PFSK-1 (cell line): ENCODE measurements around the gene C16orf95.

Source experiments
- FOXP2 ChIP-seq: optimal IDR thresholded peaks from 2 replicates; pipeline ENCODE3; 2011; ENCODE audit warnings: borderline replicate concordance, control low read depth, inconsistent platforms; ENCODE audit not compliant: insufficient read depth; ENCODE audit errors: extremely low read length, extremely low read depth
- POLR2AphosphoS5 ChIP-seq: IDR thresholded peaks from 2 replicates; pipeline ENCODE4 v1.6.1; 2012; ENCODE audit warnings: low read depth, mild to moderate bottlenecking, control low read depth, low read length, moderate library complexity
- SIN3A ChIP-seq: IDR thresholded peaks from 2 replicates; pipeline ENCODE4 v1.6.1; 2012; ENCODE audit warnings: mild to moderate bottlenecking, low read length, moderate library complexity, borderline replicate concordance; ENCODE audit not compliant: insufficient read depth
- TAF1 ChIP-seq: IDR thresholded peaks from 2 replicates; pipeline ENCODE4 v1.6.1; 2012; ENCODE audit warnings: low read length, control low read depth, borderline replicate concordance; ENCODE audit not compliant: insufficient read depth
- TF ChIP-seq, protein P1 (sequence below), 2 experiments: IDR thresholded peaks; 2 replicates each; pipeline versions ENCODE4 v1.6.1 to v1.8.0; 2011 to 2012; ENCODE audit warnings: low read depth in 2 of 2, low read length in 2 of 2, control low read depth in 1 of 2, inconsistent platforms in 1 of 2, mild to moderate bottlenecking in 1 of 2, moderate library complexity in 1 of 2; ENCODE audit not compliant: insufficient read depth in 1 of 2

- no peak for TF ChIP-seq POLR2AphosphoS5
- no peak for TF ChIP-seq TAF1
- TF ChIP-seq, protein P1, sequence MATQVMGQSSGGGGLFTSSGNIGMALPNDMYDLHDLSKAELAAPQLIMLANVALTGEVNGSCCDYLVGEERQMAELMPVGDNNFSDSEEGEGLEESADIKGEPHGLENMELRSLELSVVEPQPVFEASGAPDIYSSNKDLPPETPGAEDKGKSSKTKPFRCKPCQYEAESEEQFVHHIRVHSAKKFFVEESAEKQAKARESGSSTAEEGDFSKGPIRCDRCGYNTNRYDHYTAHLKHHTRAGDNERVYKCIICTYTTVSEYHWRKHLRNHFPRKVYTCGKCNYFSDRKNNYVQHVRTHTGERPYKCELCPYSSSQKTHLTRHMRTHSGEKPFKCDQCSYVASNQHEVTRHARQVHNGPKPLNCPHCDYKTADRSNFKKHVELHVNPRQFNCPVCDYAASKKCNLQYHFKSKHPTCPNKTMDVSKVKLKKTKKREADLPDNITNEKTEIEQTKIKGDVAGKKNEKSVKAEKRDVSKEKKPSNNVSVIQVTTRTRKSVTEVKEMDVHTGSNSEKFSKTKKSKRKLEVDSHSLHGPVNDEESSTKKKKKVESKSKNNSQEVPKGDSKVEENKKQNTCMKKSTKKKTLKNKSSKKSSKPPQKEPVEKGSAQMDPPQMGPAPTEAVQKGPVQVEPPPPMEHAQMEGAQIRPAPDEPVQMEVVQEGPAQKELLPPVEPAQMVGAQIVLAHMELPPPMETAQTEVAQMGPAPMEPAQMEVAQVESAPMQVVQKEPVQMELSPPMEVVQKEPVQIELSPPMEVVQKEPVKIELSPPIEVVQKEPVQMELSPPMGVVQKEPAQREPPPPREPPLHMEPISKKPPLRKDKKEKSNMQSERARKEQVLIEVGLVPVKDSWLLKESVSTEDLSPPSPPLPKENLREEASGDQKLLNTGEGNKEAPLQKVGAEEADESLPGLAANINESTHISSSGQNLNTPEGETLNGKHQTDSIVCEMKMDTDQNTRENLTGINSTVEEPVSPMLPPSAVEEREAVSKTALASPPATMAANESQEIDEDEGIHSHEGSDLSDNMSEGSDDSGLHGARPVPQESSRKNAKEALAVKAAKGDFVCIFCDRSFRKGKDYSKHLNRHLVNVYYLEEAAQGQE (IDR thresholded peaks at IDR 0.05; ENCODE audit: insufficient read depth in 1 of 2, low read depth in 2 of 2, low read length in 2 of 2), result no peak
- TF ChIP-seq FOXP2, result no peak
- TF ChIP-seq SIN3A, result no peak
Observed at GRCh38 chr16:87255866-87256265, 61.3 kb downstream of the C16orf95 start.
